ENCODE data around the gene SUN2. TPM values are rescaled to one million over a fixed set of nuclear protein-coding genes. Genes with fewer than 3 reads are reported as not detected.
"Not testable (repeated sequence)": the region's sequence is repeated elsewhere in the genome, so short reads cannot be mapped to it uniquely, and the experiment has no call there.

Gene SUN2, protein sequence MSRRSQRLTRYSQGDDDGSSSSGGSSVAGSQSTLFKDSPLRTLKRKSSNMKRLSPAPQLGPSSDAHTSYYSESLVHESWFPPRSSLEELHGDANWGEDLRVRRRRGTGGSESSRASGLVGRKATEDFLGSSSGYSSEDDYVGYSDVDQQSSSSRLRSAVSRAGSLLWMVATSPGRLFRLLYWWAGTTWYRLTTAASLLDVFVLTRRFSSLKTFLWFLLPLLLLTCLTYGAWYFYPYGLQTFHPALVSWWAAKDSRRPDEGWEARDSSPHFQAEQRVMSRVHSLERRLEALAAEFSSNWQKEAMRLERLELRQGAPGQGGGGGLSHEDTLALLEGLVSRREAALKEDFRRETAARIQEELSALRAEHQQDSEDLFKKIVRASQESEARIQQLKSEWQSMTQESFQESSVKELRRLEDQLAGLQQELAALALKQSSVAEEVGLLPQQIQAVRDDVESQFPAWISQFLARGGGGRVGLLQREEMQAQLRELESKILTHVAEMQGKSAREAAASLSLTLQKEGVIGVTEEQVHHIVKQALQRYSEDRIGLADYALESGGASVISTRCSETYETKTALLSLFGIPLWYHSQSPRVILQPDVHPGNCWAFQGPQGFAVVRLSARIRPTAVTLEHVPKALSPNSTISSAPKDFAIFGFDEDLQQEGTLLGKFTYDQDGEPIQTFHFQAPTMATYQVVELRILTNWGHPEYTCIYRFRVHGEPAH
- polyA plus RNA-seq (2013, experiment 1 of 2), result 9.0 TPM
- polyA plus RNA-seq (2013, experiment 2 of 2), result 13.0 TPM

- Histone ChIP-seq H3K36me3 (ENCODE audit: insufficient read depth, low read length) (no peaks in the 10 kb centered on the region), H3K9me3 (ENCODE audit: insufficient read depth, low read depth, low read length) (no peaks in the 10 kb centered on the region), H3K27ac (ENCODE audit: low read depth, low read length) (peak within 1 kb of the TSS; percentile 50; the same call in 1 of the 2 replicates), H3K27me3 (ENCODE audit: insufficient read depth, low read length) (0 out of 2 replicates have a peak, but pooled peaks cover 7% of the 10 kb centered on the region), H3K4me1 (ENCODE audit: insufficient read depth, low read length) (peaks cover 7% of the 10 kb centered on the region), H3K4me3 (ENCODE audit: low read length) (peak within 1 kb of the TSS; percentile 64), H3K9ac (ENCODE audit: low read depth, low read length) (peak within 1 kb of the TSS; percentile 71)
- 2% methylated on average over 68 of the region's 68 CpGs for WGBS
Measured at GRCh38 chr22:38755911-38756532, at the start of gene SUN2. TSS of gene SUN2 (minus strand) at chr22:38755998. CDS start at chr22:38752628, 3,370 bp downstream.

- 75% methylated on average over 8 of the region's 8 CpGs for WGBS
- H3K4me1 ChIP-seq (ENCODE audit: insufficient read depth, low read length), result not testable (repeated sequence)
Measured at GRCh38 chr22:38805041-38805593, 49.3 kb upstream of the SUN2 start.

DNA sequence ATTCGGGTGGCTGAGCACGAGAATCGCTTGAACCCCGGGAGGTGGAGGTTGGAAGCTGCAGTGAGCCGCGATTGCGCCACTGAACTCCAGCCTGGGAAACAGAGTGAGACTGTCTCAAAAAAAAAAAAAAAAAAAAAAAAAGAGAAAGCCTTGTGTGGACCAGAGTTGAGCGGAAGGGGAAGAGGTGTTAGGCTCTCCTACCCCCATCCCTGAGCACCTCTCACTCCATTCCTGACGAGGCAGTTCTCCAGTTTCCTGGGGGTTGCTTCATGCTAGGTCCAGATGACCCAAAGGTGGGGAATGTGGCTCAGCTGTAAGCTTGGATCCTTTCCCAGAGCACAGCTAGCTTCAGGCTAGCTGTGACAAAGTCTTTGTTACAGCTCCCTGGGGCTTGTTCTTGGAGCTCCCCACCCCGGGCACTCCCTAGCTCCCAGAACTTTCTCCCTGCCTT lies 46.9 kb upstream of the SUN2 start:
- no peaks in the 10 kb centered on the region for H3K4me1 ChIP-seq (ENCODE audit: insufficient read depth, low read length)
- H3K27ac ChIP-seq (ENCODE audit: low read depth, low read length), result no peak overlapping the region
- H3K27me3 ChIP-seq (ENCODE audit: insufficient read depth, low read length), result peaks cover 7% of the 10 kb centered on the region; the same call in 1 of the 2 replicates
- no peaks in the 10 kb centered on the region for H3K9me3 ChIP-seq (ENCODE audit: insufficient read depth, low read depth, low read length)
- H3K4me3 ChIP-seq (ENCODE audit: low read length), result peak overlapping the region; percentile 51
- no peak overlapping the region for H3K9ac ChIP-seq (ENCODE audit: low read depth, low read length)
- H3K36me3 ChIP-seq (ENCODE audit: insufficient read depth, low read length), result no peaks in the 10 kb centered on the region
- 36% methylated on average over 9 of the region's 10 CpGs for WGBS

More at GRCh38 chr22:38805041-38805593, 49.3 kb upstream of the SUN2 start:
- not testable (repeated sequence) for H3K27ac ChIP-seq (ENCODE audit: low read depth, low read length); H3K4me3 ChIP-seq (ENCODE audit: low read length); H3K9ac ChIP-seq (ENCODE audit: low read depth, low read length); H3K36me3 ChIP-seq (ENCODE audit: insufficient read depth, low read length); H3K9me3 ChIP-seq (ENCODE audit: insufficient read depth, low read depth, low read length); H3K27me3 ChIP-seq (ENCODE audit: insufficient read depth, low read length)

- H3K4me1 ChIP-seq (ENCODE audit: insufficient read depth, low read length), result no peaks in the 10 kb centered on the region
- peaks cover 7% of the 10 kb centered on the region; the same call in 1 of the 2 replicates for H3K27me3 ChIP-seq (ENCODE audit: insufficient read depth, low read length)
- no peak overlapping the region for H3K27ac ChIP-seq (ENCODE audit: low read depth, low read length)
- no peak overlapping the region for H3K4me3 ChIP-seq (ENCODE audit: low read length)
- WGBS, result 98% methylated on average over 6 of the region's 6 CpGs
- H3K9me3 ChIP-seq (ENCODE audit: insufficient read depth, low read depth, low read length), result no peaks in the 10 kb centered on the region
- H3K9ac ChIP-seq (ENCODE audit: low read depth, low read length), result no peak overlapping the region
- no peaks in the 10 kb centered on the region for H3K36me3 ChIP-seq (ENCODE audit: insufficient read depth, low read length)
Measured at GRCh38 chr22:38799265-38800002, 43.6 kb upstream of the SUN2 start.

- H3K4me3 ChIP-seq (ENCODE audit: low read length), result no peak overlapping the region
- no peaks in the 10 kb centered on the region for H3K9me3 ChIP-seq (ENCODE audit: insufficient read depth, low read depth, low read length)
- H3K27ac ChIP-seq (ENCODE audit: low read depth, low read length), result no peak overlapping the region
- no peaks in the 10 kb centered on the region for H3K4me1 ChIP-seq (ENCODE audit: insufficient read depth, low read length)
- no peaks in the 10 kb centered on the region for H3K36me3 ChIP-seq (ENCODE audit: insufficient read depth, low read length)
- WGBS, result 88% methylated on average over 5 of the region's 5 CpGs
- H3K27me3 ChIP-seq (ENCODE audit: insufficient read depth, low read length), result peaks cover 7% of the 10 kb centered on the region; the same call in 1 of the 2 replicates
- H3K9ac ChIP-seq (ENCODE audit: low read depth, low read length), result no peak overlapping the region
Measured at GRCh38 chr22:38798496-38798895, 42.7 kb upstream of the SUN2 start.

- H3K4me3 ChIP-seq (ENCODE audit: low read length), result no peak overlapping the region
- H3K9me3 ChIP-seq (ENCODE audit: insufficient read depth, low read depth, low read length), result no peaks in the 10 kb centered on the region
- H3K27me3 ChIP-seq (ENCODE audit: insufficient read depth, low read length), result peaks cover under 1% of the 10 kb centered on the region; the same call in 1 of the 2 replicates
- H3K27ac ChIP-seq (ENCODE audit: low read depth, low read length), result no peak overlapping the region
- 84% methylated on average over 12 of the region's 12 CpGs for WGBS
- H3K9ac ChIP-seq (ENCODE audit: low read depth, low read length), result no peak overlapping the region
- H3K36me3 ChIP-seq (ENCODE audit: insufficient read depth, low read length), result no peaks in the 10 kb centered on the region
- 0 out of 2 replicates have a peak, but pooled peaks cover 5% of the 10 kb centered on the region for H3K4me1 ChIP-seq (ENCODE audit: insufficient read depth, low read length)
Measured at GRCh38 chr22:38796262-38796957, 40.6 kb upstream of the SUN2 start.

- H3K4me1 ChIP-seq (ENCODE audit: insufficient read depth, low read length), result 0 out of 2 replicates have a peak, but pooled peaks cover 5% of the 10 kb centered on the region
- no peak overlapping the region for H3K4me3 ChIP-seq (ENCODE audit: low read length)
- no peaks in the 10 kb centered on the region for H3K27me3 ChIP-seq (ENCODE audit: insufficient read depth, low read length)
- H3K27ac ChIP-seq (ENCODE audit: low read depth, low read length), result no peak overlapping the region
- WGBS, result 87% methylated on average over 3 of the region's 4 CpGs
- H3K36me3 ChIP-seq (ENCODE audit: insufficient read depth, low read length), result no peaks in the 10 kb centered on the region; the same call in 1 of the 2 replicates
- H3K9me3 ChIP-seq (ENCODE audit: insufficient read depth, low read depth, low read length), result no peaks in the 10 kb centered on the region
- no peak overlapping the region for H3K9ac ChIP-seq (ENCODE audit: low read depth, low read length)
Measured at GRCh38 chr22:38795569-38795968, 39.8 kb upstream of the SUN2 start.

DNA sequence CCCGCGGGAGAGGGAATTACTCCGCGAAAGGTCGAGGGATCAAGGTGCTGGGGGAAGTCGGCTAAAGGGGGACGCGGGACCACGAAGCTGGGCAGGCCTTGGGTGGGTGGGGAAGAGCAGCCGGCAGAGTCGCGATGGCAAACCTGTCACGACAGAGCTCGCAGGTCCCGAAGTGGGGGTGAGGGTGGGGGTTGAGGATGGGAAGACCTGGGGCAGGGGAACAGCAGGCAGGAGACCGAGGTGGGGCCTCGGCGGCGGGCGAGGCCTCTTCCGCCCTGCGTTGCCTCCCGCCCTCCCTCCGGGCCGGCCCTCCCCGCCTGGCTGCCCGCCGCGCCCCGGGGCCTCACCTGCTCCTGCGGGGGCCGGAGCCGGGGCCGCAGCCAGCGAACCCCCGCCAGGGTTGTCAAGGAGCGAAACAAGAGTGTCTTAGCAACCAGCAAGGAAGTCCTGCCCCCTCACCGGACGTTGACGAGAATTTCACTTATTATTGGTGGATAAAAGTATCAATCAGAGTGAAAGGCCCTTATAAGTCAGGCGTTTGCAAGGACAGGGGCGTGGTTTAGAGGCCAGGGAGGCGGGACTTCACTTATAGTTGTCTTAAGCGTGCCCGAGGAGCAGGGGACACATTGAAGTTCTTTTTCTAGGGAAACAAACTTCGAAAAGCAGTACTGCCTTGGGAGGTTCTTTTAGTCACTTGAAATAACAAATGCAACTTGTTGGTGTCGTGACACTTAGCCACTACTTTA lies 38.1 kb upstream of the SUN2 start, which contains the start of gene DNAL4:
Gene DNAL4 (minus strand): TSS at position 423 of the 746 bp plus-strand sequence. CDS start 11,412 bp downstream, outside the sequence.
- WGBS, result under 1% methylated on average over 47 of the region's 47 CpGs
- Histone ChIP-seq H3K9me3 (ENCODE audit: insufficient read depth, low read depth, low read length) (no peaks in the 10 kb centered on the region), H3K4me3 (ENCODE audit: low read length) (peak within 1 kb of the TSS; percentile 72), H3K36me3 (ENCODE audit: insufficient read depth, low read length) (no peaks in the 10 kb centered on the region; the same call in 1 of the 2 replicates), H3K27me3 (ENCODE audit: insufficient read depth, low read length) (no peaks in the 10 kb centered on the region), H3K27ac (ENCODE audit: low read depth, low read length) (no peak within 1 kb of the TSS), H3K9ac (ENCODE audit: low read depth, low read length) (peak within 1 kb of the TSS; percentile 56), H3K4me1 (ENCODE audit: insufficient read depth, low read length) (0 out of 2 replicates have a peak, but pooled peaks cover 5% of the 10 kb centered on the region)

GRCh38 chr22:38793317-38793716 lies 37.5 kb upstream of the SUN2 start:
- WGBS, result 39% methylated on average over 9 of the region's 9 CpGs
- peak overlapping the region; percentile 56 for H3K9ac ChIP-seq (ENCODE audit: low read depth, low read length)
- H3K4me3 ChIP-seq (ENCODE audit: low read length), result peak overlapping the region; percentile 72
- H3K27me3 ChIP-seq (ENCODE audit: insufficient read depth, low read length), result no peaks in the 10 kb centered on the region
- H3K36me3 ChIP-seq (ENCODE audit: insufficient read depth, low read length), result no peaks in the 10 kb centered on the region; the same call in 1 of the 2 replicates
- H3K9me3 ChIP-seq (ENCODE audit: insufficient read depth, low read depth, low read length), result no peaks in the 10 kb centered on the region
- H3K4me1 ChIP-seq (ENCODE audit: insufficient read depth, low read length), result 0 out of 2 replicates have a peak, but pooled peaks cover 5% of the 10 kb centered on the region
- no peak overlapping the region for H3K27ac ChIP-seq (ENCODE audit: low read depth, low read length)

Measured in HUES64 (cell line).